HG03442 (cell line): ENCODE results near the gene SLC16A9.
"Not testable (repeated sequence)": the region's sequence is repeated elsewhere in the genome, so short reads cannot be mapped to it uniquely, and the experiment has no call there.

ENCODE experiments used
- ATAC-seq: cut with Tn5 transposase; IDR thresholded peaks from one replicate; pipeline ENCODE4 v1.9.1; 2021; ENCODE audit warnings: mild to moderate bottlenecking, moderate library complexity; ENCODE audit not compliant: unreplicated experiment

The SLC16A9 gene

GRCh38 chr10:59677253-59677831, 32.3 kb downstream of the SLC16A9 start:
- ATAC-seq = no peak

GRCh38 chr10:59675812-59676211, 33.8 kb downstream of the SLC16A9 start:
- no peak for ATAC-seq

GRCh38 chr10:59674215-59674836, 35.3 kb downstream of the SLC16A9 start:
- ATAC-seq = no peak

- no peak for ATAC-seq
These were observed 37.3 kb downstream of the SLC16A9 start for GRCh38 chr10:59672150-59672875.

- no peak for ATAC-seq
These were observed 39.4 kb downstream of the SLC16A9 start for GRCh38 chr10:59670269-59670668.

- no peak for ATAC-seq
These were observed 41.6 kb downstream of the SLC16A9 start for GRCh38 chr10:59668096-59668495.

GRCh38 chr10:59666310-59666709, 43.3 kb downstream of the SLC16A9 start:
- ATAC-seq = no peak

GRCh38 chr10:59663213-59663612, 46.4 kb downstream of the SLC16A9 start:
- ATAC-seq = not testable (repeated sequence)

- ATAC-seq = no peak
These were observed 51.9 kb downstream of the SLC16A9 start for GRCh38 chr10:59657724-59658123.

GRCh38 chr10:59655309-59655708, 54.3 kb downstream of the SLC16A9 start:
- no peak for ATAC-seq

GRCh38 chr10:59654007-59654406, 55.6 kb downstream of the SLC16A9 start:
- ATAC-seq = no peak

- no peak for ATAC-seq
These were observed 57.7 kb downstream of the SLC16A9 start for GRCh38 chr10:59651902-59652301.

GRCh38 chr10:59649606-59650346, 59.9 kb downstream of the SLC16A9 start:
- ATAC-seq = no peak

- ATAC-seq = no peak
These were observed 60.9 kb downstream of the SLC16A9 start for GRCh38 chr10:59648711-59649201.

GRCh38 chr10:59644841-59645240, 64.8 kb downstream of the SLC16A9 start:
- ATAC-seq = no peak

- ATAC-seq = not testable (repeated sequence)
These were observed 68.0 kb downstream of the SLC16A9 start for GRCh38 chr10:59641688-59642087.

GRCh38 chr10:59635502-59636290, 74.0 kb downstream of the SLC16A9 start:
- ATAC-seq = no peak

- ATAC-seq = no peak
These were observed 75.5 kb downstream of the SLC16A9 start for GRCh38 chr10:59634102-59634501.

- no peak for ATAC-seq
These were observed 76.6 kb downstream of the SLC16A9 start for GRCh38 chr10:59633063-59633462.
